GM18499 (cell line): ENCODE measurements around the gene PRPF4.
"Not testable (repeated sequence)": the region's sequence is repeated elsewhere in the genome, so short reads cannot be mapped to it uniquely, and the experiment has no call there.

Experiments
- ATAC-seq: cut with Tn5 transposase; IDR thresholded peaks from one replicate; pipeline ENCODE4 v1.9.1; 2021; ENCODE audit warnings: moderate number of reproducible peaks; ENCODE audit not compliant: insufficient read depth, unreplicated experiment

Gene PRPF4

DNA sequence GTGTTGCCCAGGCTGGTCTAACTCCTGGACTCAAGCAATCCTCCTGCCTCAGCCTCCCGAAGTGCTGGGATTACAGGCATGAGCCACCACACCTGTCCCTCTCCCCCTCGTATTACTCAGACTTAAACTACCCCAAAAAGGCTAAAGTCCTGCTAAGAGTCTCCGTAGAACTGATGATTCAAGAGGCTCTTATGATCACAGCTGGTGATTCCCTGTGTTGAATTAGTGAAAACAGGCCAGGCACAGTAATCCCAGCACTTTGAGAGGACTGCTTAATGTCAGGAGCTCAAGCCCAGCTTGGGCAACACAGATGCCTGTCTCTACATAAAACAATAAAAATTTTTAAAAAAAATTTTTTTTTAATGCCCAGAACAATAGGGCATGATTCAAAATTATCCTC lies 9.3 kb upstream of the PRPF4 start:
- no peak for ATAC-seq

DNA sequence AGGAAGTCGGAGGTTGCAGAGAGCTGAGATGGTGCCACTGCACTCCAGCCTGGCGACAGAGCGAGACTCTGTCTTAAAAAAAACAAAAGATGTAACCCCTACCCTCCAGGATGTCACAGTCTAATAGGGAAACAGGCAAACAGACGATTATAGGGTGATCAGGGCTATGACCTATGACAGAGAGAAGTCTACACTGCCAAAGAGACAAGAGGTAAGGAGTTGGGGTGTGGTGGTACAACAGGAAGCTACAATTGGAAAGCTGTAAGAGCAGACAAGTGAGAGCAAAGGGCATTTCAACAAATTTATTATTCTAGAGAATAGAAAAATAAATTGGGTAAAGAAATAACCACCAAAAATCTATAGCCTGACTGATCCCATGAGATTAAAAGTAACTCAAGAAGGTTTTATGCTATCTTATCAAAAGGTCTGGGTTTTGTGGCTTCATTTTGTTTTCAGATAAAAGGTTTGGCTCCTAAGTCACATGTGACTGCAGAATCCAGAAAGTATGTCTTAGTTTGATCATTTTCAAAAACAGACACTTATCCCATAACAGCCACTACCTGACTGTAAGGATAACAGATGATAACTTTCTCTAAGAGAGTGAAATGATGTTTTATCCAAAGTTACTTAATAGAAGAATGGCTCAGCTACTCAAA lies 7.4 kb upstream of the PRPF4 start:
- ATAC-seq: no peak

DNA sequence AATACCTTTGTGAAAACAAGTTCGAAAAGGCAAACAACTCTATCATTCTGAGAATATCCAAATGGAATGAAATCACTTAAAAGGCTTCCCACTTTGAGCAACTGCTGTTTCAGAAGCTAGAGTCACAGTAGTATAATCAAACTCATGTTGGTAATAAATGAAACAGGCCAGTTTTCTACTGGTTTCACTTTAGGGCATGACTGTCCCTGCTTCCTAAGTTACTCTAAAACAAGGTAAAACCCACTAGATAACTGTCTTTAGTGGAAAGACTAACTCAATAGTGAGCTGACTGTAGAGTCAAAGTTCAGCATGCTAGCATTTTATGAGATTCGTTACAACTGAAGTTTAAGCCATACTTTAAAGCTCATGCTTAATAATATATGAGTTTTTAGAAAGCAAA lies 6.1 kb upstream of the PRPF4 start:
- no peak for ATAC-seq

DNA sequence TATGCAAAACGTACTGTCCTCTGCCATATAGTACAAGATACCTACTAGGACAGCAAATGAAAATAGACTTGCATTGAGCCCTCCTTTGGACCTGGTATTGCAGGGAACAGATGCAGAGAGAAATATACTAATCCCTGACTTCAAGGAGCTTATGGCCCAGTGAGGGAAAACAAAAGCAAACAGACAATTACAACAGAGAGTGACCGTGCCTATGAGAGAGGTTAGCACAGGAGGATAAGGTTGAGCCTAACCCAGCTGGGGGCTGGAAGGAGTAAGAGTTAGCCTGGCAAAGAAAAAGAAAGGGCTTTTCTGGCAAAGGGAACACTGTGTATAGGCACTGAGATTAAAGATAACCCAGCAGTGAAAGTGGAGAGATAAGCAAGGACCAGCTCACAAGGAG lies 5.6 kb upstream of the PRPF4 start:
- no peak for ATAC-seq

DNA sequence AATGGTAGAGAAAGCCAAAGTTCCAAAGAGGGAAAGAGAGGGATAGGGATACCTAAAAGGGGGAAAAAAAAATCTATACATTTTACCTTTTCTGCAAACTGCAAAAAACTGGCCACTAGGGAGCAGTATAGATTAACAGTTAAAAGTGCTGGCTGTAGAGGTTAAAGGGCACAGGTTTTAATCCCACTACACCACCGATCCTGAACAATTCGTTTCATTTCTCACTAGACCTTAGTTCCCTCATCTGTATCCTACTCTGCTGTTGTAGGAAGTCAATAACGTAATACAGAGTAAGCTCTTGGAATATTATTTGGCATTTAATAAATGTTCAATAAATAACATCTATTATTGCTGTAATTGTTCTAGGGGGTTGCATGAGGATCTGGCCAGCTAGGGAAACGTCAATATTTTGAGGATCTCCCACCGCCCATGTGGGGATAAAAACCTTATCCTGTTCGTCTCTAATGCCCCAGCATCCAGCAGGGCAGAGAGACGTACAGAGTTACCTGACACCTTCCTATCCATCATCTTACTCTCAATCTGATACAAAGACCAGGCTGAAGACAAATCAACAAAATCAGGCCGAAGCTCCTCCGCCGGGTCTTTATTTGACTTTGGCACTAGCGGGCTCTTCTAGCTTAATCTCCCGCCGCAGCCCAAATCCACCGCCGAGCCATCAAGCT lies 843 bp upstream of the PRPF4 start:
- no peak for ATAC-seq

DNA sequence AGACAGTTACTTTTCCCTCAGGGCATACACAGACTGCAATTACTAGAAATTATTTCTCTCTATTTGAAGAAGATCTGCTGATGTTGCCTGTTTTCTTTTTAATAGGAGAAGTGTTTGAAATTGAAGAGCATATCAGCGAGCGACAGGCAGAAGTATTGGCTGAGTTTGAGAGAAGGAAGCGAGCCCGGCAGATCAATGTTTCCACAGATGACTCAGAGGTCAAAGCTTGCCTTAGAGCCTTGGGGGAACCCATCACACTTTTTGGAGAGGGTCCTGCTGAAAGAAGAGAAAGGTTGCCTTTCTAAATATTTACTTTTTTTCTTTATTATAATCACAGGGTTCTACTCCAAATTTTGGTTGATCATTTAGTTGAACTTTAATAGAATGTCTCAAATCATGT lies 3.4 kb downstream of the PRPF4 start:
- ATAC-seq: no peak

DNA sequence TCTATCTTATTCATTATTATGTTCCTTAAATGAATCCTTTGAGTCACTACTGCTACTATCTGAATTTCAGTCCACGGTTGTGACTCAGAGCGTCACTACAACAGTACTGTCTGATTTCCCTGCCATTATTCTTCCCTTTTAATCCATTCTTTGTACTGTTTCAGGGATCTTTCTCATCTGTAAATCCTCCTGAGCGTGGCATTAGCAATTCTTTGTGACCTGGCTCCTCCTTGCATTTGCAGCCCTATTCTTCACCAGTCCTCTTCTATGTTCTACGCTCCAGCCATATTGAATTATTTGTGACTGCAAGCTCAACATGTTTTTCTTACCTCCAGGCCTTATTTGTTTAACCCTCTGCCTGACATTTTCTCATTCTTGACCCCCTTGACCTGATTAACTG lies 5.9 kb downstream of the PRPF4 start:
- no peak for ATAC-seq

DNA sequence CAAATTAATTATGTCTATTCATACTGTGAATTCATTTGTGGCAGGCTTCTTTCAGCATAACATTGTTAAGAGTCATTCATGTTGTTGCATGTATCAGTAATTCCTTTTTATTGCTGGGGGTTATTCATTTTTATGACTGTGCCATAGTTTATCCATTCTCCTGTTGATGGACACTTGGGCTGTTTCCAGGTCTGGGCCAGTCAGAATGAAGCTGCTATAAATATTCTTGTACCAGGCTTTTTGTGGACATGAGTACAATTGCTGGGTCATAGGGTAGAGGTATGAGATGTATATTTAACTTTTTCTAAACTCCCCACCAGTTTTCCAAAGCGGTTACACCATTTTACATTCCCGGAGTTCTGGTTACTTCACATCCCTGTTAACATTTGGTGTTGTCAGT lies 13.6 kb downstream of the PRPF4 start:
- ATAC-seq: no peak

DNA sequence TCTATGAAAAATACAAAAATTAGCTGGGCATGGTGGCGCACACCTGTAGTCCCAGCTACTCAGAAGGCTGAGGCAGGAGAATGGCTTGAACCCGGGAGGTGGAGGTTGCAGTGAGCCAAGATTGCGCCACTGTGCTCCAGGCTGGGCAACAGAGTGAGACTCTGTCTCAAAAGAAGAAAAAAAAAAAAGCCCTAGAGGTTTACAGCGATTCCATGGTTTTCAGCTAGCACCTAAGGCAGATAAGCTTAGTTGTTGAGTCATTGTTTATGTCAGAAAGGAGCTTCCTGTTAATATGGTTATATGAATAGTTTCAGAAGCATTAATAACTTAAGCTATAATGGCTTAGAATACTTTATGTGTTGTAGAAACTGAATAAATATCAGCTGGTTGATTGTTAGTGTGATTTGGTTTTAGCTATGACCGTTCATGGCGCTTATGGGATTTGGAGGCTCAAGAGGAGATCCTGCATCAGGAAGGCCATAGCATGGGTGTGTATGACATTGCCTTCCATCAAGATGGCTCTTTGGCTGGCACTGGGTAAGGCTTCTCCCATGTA lies 14.7 kb downstream of the PRPF4 start:
- ATAC-seq: no peak

DNA sequence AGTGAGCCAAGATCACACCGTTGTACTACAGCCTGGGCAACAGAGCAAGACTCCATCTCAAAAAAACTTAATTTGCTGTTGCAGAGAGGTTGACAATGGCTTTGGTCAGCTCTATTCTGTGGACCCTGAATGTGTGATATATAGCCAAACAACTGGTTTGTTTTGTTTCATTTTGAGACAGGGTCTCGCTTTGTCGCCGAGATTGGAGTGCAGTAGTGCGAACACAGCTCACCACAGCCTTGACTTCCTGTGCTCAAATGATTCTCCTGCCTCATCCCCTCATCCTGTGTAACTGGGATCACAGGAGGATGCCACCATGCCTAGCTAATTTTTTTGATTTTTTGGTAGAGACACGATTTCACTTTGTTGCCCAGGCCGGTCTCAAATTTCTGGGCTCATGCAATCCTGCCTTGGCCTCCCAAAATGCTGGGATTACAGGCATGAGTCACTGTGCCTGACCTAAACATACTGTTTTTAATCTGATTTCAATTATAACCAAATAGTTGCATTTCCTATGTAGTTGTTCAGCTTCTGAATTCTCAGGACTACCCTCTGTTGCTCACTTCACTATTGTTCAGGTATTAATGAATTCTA lies 17.9 kb downstream of the PRPF4 start:
- ATAC-seq: no peak

DNA sequence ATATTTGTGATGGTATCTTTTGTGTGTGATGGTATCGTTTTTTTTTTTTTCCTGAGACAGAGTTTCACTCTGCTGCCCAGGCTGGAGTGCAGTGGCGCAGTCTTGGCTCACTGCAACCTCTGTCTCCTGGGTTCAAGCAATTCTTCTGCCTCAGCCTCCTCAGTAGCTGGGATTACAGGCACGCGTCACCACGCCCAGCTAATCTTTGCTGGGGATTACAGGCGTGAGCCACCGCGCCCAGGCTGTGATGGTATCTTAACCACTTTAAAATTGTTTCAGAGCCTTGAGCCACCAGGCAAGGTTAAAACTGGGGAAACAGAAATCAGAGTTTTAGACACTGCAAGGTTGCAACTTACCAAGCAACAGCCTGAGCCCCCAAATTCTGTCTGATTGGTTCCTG lies 20.8 kb downstream of the PRPF4 start:
- not testable (repeated sequence) for ATAC-seq

DNA sequence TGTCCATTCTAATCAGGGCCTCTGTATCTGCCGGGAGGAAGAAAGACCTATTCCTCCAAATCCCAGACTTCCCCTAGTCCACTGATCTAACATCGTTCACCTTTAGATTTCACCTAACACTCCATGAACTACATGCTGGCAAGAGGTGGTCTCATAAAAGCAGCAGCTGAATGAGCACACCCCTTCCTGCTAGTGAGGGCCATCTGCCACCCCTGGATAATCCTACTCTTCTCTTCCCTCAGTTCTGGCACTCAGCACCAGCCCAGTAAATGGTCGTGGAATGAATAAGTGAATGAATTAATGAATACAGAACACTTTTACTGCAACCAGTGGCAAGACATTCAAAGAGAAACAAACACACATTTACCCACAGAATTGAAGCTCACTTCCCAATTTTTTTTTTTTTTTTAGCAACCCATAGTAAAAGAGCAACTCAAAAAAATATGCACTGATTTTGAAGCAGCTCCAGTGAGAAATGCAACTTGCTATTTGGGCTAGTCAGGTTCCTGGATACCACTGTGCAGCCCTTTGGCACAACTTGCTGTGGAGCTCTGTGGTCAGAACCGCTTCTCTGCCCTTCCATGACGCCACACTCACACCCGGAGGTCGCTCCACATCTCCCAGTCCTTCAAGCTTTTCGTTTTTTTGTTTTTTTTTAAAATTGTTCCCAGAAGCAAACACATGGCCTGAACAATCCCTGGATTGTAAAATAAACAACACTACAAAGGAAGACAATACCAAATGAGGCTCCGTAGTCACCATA lies 21.5 kb downstream of the PRPF4 start:
- ATAC-seq: no peak

DNA sequence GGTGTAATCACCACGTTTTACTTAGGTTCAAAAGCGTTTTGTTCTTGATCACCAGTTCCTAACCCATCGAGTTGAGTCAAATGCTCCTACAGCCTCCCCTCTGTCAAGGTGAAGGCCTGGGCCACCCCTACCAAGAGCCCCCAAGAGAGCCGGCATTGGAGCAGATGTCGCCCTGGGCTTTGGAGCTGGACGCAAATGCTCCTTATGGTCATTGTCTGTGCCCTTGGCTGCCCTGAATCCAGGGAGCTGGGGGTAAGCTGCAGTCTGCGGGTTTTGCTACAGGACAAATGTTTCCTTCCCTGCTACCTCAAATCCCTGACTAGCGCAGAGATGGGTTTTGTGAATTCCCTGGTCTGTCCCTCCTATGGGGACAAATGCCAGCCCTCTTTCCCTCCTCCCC lies 22.9 kb downstream of the PRPF4 start:
- ATAC-seq: no peak

DNA sequence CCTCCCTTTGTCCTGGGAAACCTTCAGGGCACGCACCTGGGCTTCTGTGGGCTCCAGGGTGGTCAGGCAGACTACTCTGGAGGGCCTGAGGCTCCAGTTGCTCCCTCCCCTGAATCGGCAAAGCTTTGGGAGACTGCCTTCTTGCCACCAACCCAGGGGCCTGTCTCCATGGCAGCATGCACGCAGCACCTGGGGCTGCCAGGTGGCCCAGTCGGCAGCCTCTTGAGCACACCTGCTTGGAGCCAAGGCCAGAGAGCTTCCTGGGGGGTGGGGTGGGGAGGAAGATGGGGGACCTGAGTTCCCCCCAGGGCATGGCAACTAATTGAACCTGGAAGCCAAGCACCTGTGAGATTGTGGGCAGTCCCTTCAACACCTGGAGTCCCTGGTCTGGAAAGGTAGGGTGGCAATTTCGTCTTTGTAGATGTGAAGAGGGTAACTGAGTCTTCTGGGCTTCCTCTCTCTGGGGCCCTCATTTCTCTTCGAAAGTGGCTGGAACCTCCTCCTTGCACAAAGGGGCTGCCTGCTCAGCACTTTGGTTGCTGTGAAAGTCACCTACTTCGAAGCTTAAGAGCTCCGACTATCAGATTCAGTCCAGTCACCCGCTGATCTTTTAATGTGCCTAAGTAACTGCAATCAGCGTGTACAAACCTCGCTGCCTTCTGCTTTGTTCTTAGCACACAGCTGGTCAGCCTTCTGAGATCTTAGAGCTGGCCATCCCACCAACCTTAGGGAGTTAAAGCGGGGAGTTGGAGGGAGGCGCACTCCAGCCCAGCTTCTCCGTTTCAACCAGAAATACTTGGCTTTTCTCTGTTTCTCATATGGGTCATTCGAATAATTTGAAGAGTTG lies 23.7 kb downstream of the PRPF4 start:
- no peak for ATAC-seq

DNA sequence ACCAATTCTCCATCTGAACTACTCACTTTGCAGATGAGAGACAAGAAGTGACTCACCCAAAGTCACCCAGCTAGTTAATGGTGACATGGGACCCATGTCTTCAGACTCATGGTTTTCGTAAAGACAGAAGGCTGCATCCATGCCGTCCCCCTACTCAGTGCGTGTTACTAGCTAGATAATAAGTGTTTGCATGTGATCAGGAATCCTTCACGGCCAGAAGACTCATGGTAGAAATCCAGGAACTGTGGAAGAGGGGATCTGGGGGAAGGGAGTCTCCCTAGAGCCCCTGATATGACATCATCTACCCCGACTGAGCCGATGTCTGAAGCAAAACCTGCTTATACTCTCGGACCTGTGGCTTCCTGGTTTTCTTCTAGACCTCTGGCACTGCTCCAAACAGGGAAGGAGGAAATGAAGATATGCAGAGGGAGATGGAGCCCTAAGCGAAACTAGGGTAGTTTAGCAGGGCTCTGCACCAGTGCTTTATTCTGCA lies 24.4 kb downstream of the PRPF4 start:
- ATAC-seq: no peak

DNA sequence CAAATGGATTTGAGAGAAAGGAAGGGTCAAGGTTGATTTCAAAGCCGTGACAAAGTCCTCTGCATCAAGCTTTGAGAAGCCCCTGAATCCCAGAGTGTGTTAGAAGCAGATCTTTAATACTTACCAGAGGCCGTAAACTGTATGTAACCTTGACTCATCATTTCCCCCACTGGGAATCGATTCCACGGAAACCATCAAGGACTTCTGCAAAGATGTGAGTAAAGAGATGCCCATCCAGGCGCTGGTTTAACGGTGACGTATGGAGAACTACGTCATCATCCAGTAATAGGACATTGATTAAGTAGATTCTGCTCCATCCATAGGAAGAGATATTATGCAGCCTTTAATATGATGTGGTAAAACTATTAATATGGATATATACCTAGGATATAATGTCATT lies 26.1 kb downstream of the PRPF4 start:
- no peak for ATAC-seq

DNA sequence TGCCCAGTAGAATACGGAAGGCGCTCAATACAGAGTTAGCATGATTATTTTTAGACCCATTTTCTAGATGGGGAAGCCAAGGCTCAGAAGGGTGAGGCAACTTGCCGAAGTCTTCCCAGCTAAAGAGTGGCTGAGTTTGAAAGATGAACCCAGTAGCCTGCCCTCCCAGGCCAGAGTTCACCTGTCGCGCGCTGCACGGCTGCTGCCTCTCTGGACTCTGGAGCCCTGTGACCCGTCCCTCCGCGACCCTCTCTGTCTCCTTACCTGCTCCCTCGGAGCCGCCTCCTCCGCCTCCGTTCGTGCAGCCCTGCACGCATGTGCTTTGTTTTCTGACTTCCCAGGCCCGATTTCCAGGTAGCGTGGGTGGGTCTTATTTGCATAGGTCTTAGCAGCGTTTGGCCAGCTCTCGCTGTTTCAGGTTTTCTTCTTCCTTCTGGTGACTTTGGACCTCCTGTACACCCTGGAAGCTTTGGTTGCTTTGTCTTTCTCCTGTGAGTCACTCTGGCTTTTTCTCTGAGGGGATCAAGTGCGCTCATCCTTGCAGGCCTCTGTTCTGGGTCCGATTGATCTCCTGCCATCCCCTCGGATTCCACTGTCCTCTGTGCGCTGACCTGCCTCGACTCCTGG lies 27.4 kb downstream of the PRPF4 start, which contains the start of gene RNF183:
Gene RNF183 (minus strand): TSS at position 585 of the 627 bp plus-strand sequence. CDS start 5,192 bp downstream, outside the sequence.
- no peak for ATAC-seq

DNA sequence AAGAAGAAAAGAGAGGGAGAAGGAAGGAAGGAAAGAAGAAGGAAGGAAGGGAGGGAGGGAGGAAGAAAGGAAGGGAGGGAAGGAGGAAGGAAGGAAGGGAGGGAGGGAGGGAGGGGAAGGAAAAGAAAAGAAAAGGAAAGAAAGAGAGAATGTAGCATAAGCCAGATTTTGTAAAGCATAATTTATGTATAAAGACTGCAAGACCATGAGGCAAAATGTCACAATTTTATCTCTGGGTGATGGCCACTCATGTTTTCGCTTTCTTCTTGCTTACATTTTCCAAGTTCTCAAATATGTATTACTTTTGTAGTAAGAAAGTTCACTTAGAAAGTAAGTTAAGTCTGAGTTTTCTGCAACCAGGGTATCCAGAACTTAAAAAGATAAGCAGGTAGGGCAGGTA lies 31.1 kb downstream of the PRPF4 start:
- no peak for ATAC-seq

DNA sequence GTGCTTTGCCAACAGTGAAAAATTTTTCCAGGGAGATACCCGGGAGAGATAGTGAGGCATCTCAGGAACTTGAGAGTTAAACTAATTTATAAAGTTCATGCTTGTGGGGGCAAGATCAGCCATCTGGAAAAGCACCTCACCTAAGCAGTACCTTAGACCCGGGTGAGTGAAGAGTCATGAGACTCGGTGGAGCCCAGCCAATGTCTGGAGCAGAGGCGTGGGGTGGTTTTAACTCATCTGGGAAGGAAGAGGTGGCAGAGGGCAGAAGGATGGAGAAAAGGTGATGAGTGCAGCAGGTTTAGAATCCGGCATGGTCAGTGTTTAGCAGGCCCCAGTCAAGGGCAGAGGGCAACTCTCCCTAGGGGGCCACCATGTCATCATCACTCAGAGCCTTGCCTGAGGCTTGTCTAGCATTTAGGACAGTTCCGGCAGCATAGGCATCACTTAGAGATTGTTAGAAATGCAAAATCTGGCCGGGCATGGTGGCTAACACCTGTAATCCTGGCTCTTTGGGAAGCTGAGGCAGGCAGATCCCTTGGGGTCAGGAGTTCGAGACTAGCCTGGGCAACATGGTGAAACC lies 32.0 kb downstream of the PRPF4 start:
- ATAC-seq: no peak
